Measurements from ENCODE around the gene IPO5.

- TF ChIP-seq CTCF (IDR thresholded peaks at IDR 0.05) (no peak), POLR2A (IDR thresholded peaks at IDR 0.05) (no peak)
Observed at GRCh38 chr13:98039964-98040363, 86.5 kb downstream of the IPO5 start.

All from sigmoid colon (tissue), 3 donors.